Measurements from ENCODE around the gene PRND. TPM values are rescaled to one million over a fixed set of nuclear protein-coding genes. Genes with fewer than 3 reads are reported as not detected.

Gene PRND
- total and polyA plus RNA-seq, 2 donors (not counting 1 experiment from before 2014, with no cell fraction given): 0.03 TPM; not detected in 1

- CTCF ChIA-PET: interaction anchor here (0.8 kb wide), 1 partner anchor 12 kb away, joined by 3 read pairs; no protein-coding TSS in a partner anchor
Measured at GRCh38 chr20:4677846-4678245, 43.9 kb upstream of the PRND start.

GRCh38 chr20:4681401-4681800, 40.3 kb upstream of the PRND start:
- no peak overlapping the region for H3K4me3 Mint-ChIP-seq

More at GRCh38 chr20:4677846-4678245, 43.9 kb upstream of the PRND start:
- H3K27me3 ChIP-seq (replicated peaks in 1 of 4; ENCODE audit: control extremely low read depth in 1 of 4, control insufficient read depth in 3 of 4, insufficient read depth in 4 of 4, low read length in 3 of 4): no peaks in the 10 kb centered on the region
- 92% methylated on average over 1 of the region's 2 CpGs for WGBS (ENCODE audit: insufficient coverage)
- no peak for DNase-seq
- H3K4me1 ChIP-seq (ENCODE audit: control insufficient read depth in 2 of 2, insufficient read depth in 2 of 2, low read length in 2 of 2): no peaks in the 10 kb centered on the region
- intact Hi-C loops (cut with micrococcal nuclease): no loop called here
- H4K20me1 ChIP-seq (ENCODE audit: control insufficient read depth, insufficient read depth, low read length, poor library complexity, severe bottlenecking): no peaks in the 10 kb centered on the region
- Mint-ChIP-seq H3K9me3 (ENCODE audit: insufficient read depth) (no peaks in the 10 kb centered on the region), H3K4me3 (no peak overlapping the region), H3K27me3 (no peaks in the 10 kb centered on the region), H3K4me1 (no peaks in the 10 kb centered on the region), H3K27ac (no peak overlapping the region)
- H3K4me3 ChIP-seq (ENCODE audit: control extremely low read depth in 1 of 5, extremely low read depth in 1 of 5, insufficient read depth in 1 of 5, low read depth in 2 of 5, low read length in 4 of 5): no peak overlapping the region
- no peaks in the 10 kb centered on the region for H3K79me2 ChIP-seq (ENCODE audit: control insufficient read depth, insufficient read depth, low read length)
- no peak for TF ChIP-seq EZH2 (IDR thresholded peaks at IDR 0.05; ENCODE audit: borderline replicate concordance, insufficient read depth, low read depth, low read length, poor library complexity, severe bottlenecking)
- no peak for TF ChIP-seq CTCF (IDR thresholded peaks at IDR 0.05)
- ATAC-seq (ENCODE audit: low read depth): no peak
- H3K9ac ChIP-seq (ENCODE audit: low read length): no peak overlapping the region
- H3K36me3 ChIP-seq (replicated peaks in 1 of 2; ENCODE audit: control extremely low read depth in 1 of 2, control insufficient read depth in 1 of 2, extremely low read depth in 1 of 2, insufficient read depth in 2 of 2, low read length in 1 of 2): no peaks in the 10 kb centered on the region
- POLR2A ChIA-PET: no interaction called here
- no peak overlapping the region for H3K27ac ChIP-seq (ENCODE audit: low read length in 2 of 2)
- H3K4me2 ChIP-seq (replicated peaks; ENCODE audit: low read depth, low read length, poor library complexity, severe bottlenecking): no peak overlapping the region
- H2AFZ ChIP-seq (ENCODE audit: insufficient read depth, low read depth, low read length, poor library complexity, severe bottlenecking): no peak overlapping the region
- no peaks in the 10 kb centered on the region for H3K9me3 ChIP-seq (ENCODE audit: control extremely low read depth in 1 of 3, control insufficient read depth in 2 of 3, insufficient read depth in 1 of 3, low read length in 2 of 3)

More at GRCh38 chr20:4681401-4681800, 40.3 kb upstream of the PRND start:
- Histone ChIP-seq H4K20me1 (ENCODE audit: control insufficient read depth, insufficient read depth, low read length, poor library complexity, severe bottlenecking) (no peaks in the 10 kb centered on the region), H3K4me2 (replicated peaks; ENCODE audit: low read depth, low read length, poor library complexity, severe bottlenecking) (no peak overlapping the region), H3K4me3 (ENCODE audit: control extremely low read depth in 1 of 5, extremely low read depth in 1 of 5, insufficient read depth in 1 of 5, low read depth in 2 of 5, low read length in 4 of 5) (no peak overlapping the region), H3K9me3 (ENCODE audit: control extremely low read depth in 1 of 3, control insufficient read depth in 2 of 3, insufficient read depth in 1 of 3, low read length in 2 of 3) (no peaks in the 10 kb centered on the region), H3K79me2 (ENCODE audit: control insufficient read depth, insufficient read depth, low read length) (no peaks in the 10 kb centered on the region), H2AFZ (ENCODE audit: insufficient read depth, low read depth, low read length, poor library complexity, severe bottlenecking) (no peak overlapping the region), H3K4me1 (ENCODE audit: control insufficient read depth in 2 of 2, insufficient read depth in 2 of 2, low read length in 2 of 2) (peaks cover 4 to 11% of the 10 kb centered on the region in 2 donors), H3K27ac (ENCODE audit: low read length in 2 of 2) (no peak overlapping the region), H3K9ac (ENCODE audit: low read length) (no peak overlapping the region), H3K27me3 (replicated peaks in 1 of 4; ENCODE audit: control extremely low read depth in 1 of 4, control insufficient read depth in 3 of 4, insufficient read depth in 4 of 4, low read length in 3 of 4) (no peaks in the 10 kb centered on the region), H3K36me3 (replicated peaks in 1 of 2; ENCODE audit: control extremely low read depth in 1 of 2, control insufficient read depth in 1 of 2, extremely low read depth in 1 of 2, insufficient read depth in 2 of 2, low read length in 1 of 2) (no peaks in the 10 kb centered on the region)
- 86% methylated on average over 4 of the region's 6 CpGs for WGBS (ENCODE audit: insufficient coverage)
- Mint-ChIP-seq H3K27ac (no peak overlapping the region), H3K27me3 (no peaks in the 10 kb centered on the region), H3K9me3 (ENCODE audit: insufficient read depth) (no peaks in the 10 kb centered on the region), H3K4me1 (peaks cover 18% of the 10 kb centered on the region)
- ChIA-PET CTCF (no interaction called here), POLR2A (no interaction called here)
- intact Hi-C loops (cut with micrococcal nuclease): no loop called here
- TF ChIP-seq EZH2 (IDR thresholded peaks at IDR 0.05; ENCODE audit: borderline replicate concordance, insufficient read depth, low read depth, low read length, poor library complexity, severe bottlenecking) (no peak), CTCF (IDR thresholded peaks at IDR 0.05) (no peak)
- ATAC-seq (ENCODE audit: low read depth): no peak
- DNase-seq: no peak
